Mammary epithelial cell (primary cell): ENCODE measurements around the gene SARDH.

ENCODE experiments used
- CTCF ChIP-seq, 2 donors: IDR thresholded peaks in 1 of 2; conservative IDR thresholded peaks in 1 of 2; 2 replicates each; pipeline ENCODE4 v1.5.1; 2011 to 2012; ENCODE audit warnings: inconsistent platforms in 2 of 2, low read length in 2 of 2, mild to moderate bottlenecking in 2 of 2, control low read depth in 1 of 2, low read depth in 1 of 2; ENCODE audit not compliant: insufficient read depth in 1 of 2; ENCODE audit errors: extremely low read depth in 1 of 2
- EZH2 ChIP-seq: IDR thresholded peaks from 2 replicates; pipeline ENCODE4 v1.6.1; 2012; ENCODE audit warnings: low read length, inconsistent platforms, borderline replicate concordance

GRCh38 chr9:133636902-133637301 is 101.2 kb downstream of the SARDH start:
- TF ChIP-seq CTCF (conservative IDR thresholded peaks at IDR 0.05 in 1 of 2, IDR thresholded peaks at IDR 0.05 in 1 of 2; ENCODE audit: extremely low read depth in 1 of 2, insufficient read depth in 1 of 2, low read depth in 1 of 2, low read length in 2 of 2): no peak
- TF ChIP-seq EZH2: no peak
